MCF 10A (cell line): ENCODE measurements around the gene PRRC2A. TPM values are rescaled to one million over a fixed set of nuclear protein-coding genes. Genes with fewer than 3 reads are reported as not detected.

ENCODE experiments used
- BruUV-seq: library from RNA; stranded (reverse); fragments of 400-500 nt; replicated peaks from 2 replicates; lab custom pipeline; 2021; lab: Mats Ljungman, UMichigan
- CTCF ChIA-PET: fragments of 300-600 bp; sonication (Branson Sonifier 250); formaldehyde crosslinking; extraction: SDS; loops from one replicate; lab custom pipeline; 2021; ENCODE audit warnings: antibody characterized with exemption, inconsistent platforms; lab: Yijun Ruan, JAX
- POLR2A ChIA-PET: fragments of 300-600, 350-650 bp; sonication (Branson Sonifier 250); formaldehyde crosslinking; extraction: SDS; loops from one replicate; lab custom pipeline; 2020; ENCODE audit warnings: antibody characterized with exemption, inconsistent platforms; lab: Yijun Ruan, JAX
- DNase-seq: peaks from one replicate; pipeline ENCODE4 v3.0.0-alpha.2; 2018; ENCODE audit not compliant: unreplicated experiment
- H3K27ac Mint-ChIP-seq: one replicate; pipeline ENCODE4 v1.8.0; 2022; ENCODE audit warnings: mild to moderate bottlenecking, low read depth, mixed read lengths; ENCODE audit not compliant: unreplicated experiment
- H3K27me3 Mint-ChIP-seq: one replicate; pipeline ENCODE4 v1.8.0; 2022; ENCODE audit warnings: mixed read lengths; ENCODE audit not compliant: insufficient read depth, unreplicated experiment
- H3K36me3 Mint-ChIP-seq: one replicate; pipeline ENCODE4 v1.8.0; 2022; ENCODE audit warnings: mild to moderate bottlenecking, moderate library complexity, mixed read lengths; ENCODE audit not compliant: insufficient read depth, unreplicated experiment
- H3K4me1 Mint-ChIP-seq: one replicate; pipeline ENCODE4 v1.8.0; 2022; ENCODE audit warnings: mixed read lengths; ENCODE audit not compliant: insufficient read depth, unreplicated experiment
- H3K4me3 Mint-ChIP-seq: one replicate; pipeline ENCODE4 v1.8.0; 2022; ENCODE audit warnings: mild to moderate bottlenecking, moderate library complexity, mixed read lengths; ENCODE audit not compliant: unreplicated experiment
- H3K9me3 Mint-ChIP-seq: one replicate; pipeline ENCODE4 v1.8.0; 2022; ENCODE audit warnings: mixed read lengths; ENCODE audit not compliant: unreplicated experiment
- intact Hi-C: fragments of 100-400 bp; cut with micrococcal nuclease; formaldehyde crosslinking; loops from 2 replicates; pipeline ENCODE4 v1.14.1; 2022
- microRNA-seq: library from miRNA; unstranded; fragments of <30 nt; microRNA quantifications from one replicate; pipeline ENCODE4 v1.2.0, GENCODE V29; 2022
- total RNA-seq: library from RNA; stranded (reverse); gene quantifications from 2 replicates; pipeline ENCODE4 v1.2.3, GENCODE V29; 2022
- TF ChIP-seq, protein P1 (sequence below): fragments of 200-600 bp; IDR thresholded peaks from one replicate; pipeline ENCODE4 v1.8.0; 2022; ENCODE audit warnings: antibody characterized with exemption, mild to moderate bottlenecking; ENCODE audit not compliant: unreplicated experiment

The PRRC2A gene
- total RNA-seq, 1 experiment from 2014 or later: 247 TPM

DNA sequence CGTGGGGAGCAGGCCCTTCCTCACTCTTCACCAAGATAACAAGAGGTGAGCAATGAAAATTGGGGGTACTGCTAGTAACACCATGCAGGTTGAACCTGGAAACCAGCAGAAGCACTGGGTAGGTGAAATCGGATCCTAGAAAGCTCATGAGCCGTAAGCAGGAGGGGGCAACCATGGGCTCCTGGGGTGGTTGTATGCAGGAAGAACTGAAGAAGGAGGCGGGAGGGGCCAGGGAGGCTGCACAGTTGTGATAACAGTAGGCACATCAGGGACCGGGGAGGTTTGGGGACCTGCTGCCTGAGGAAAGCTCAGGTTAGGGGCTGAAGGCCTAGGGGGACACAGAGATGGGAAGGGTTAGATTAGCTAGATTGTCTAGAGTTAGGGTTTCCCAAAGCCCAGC, 66.0 kb downstream of the PRRC2A start:
- H3K27ac Mint-ChIP-seq: no peak overlapping the region
- no peaks in the 10 kb centered on the region for H3K27me3 Mint-ChIP-seq
- no peak overlapping the region for H3K4me3 Mint-ChIP-seq
- H3K9me3 Mint-ChIP-seq: no peaks in the 10 kb centered on the region
- POLR2A ChIA-PET: interaction anchor here (0.6 kb wide), 1 partner anchor 1184 kb away, joined by 3 read pairs; no protein-coding TSS in a partner anchor
- intact Hi-C loops: no loop called here
- CTCF ChIA-PET: no interaction called here
- peaks cover 6% of the 10 kb centered on the region for H3K4me1 Mint-ChIP-seq
- peaks cover 35% of the 10 kb centered on the region for H3K36me3 Mint-ChIP-seq
- BruUV-seq: no TSS peak
- TF ChIP-seq, protein P1, sequence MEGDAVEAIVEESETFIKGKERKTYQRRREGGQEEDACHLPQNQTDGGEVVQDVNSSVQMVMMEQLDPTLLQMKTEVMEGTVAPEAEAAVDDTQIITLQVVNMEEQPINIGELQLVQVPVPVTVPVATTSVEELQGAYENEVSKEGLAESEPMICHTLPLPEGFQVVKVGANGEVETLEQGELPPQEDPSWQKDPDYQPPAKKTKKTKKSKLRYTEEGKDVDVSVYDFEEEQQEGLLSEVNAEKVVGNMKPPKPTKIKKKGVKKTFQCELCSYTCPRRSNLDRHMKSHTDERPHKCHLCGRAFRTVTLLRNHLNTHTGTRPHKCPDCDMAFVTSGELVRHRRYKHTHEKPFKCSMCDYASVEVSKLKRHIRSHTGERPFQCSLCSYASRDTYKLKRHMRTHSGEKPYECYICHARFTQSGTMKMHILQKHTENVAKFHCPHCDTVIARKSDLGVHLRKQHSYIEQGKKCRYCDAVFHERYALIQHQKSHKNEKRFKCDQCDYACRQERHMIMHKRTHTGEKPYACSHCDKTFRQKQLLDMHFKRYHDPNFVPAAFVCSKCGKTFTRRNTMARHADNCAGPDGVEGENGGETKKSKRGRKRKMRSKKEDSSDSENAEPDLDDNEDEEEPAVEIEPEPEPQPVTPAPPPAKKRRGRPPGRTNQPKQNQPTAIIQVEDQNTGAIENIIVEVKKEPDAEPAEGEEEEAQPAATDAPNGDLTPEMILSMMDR: no peak
- no peak for DNase-seq

DNA sequence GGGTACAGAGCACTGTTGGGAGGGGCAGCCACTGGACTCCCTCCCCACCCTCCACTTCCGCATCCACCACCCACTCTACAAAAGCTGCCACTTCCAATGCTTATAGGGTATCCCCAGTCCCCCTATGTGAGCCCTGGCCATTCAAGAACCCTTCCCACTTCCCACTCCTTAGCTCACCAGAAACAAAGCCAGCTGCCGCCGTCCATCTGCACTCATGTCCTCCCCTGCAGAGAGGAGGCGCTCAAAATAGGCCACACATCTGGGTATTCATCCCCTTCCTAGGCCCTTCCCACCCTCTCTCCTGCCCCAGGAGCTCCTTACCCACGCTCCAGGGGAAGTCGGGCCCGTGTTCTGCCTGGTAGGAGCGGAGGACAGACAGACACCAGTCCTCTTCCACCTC, 66.8 kb downstream of the PRRC2A start:
- Mint-ChIP-seq H3K4me3 (no peak overlapping the region), H3K27ac (no peak overlapping the region), H3K4me1 (peaks cover 6% of the 10 kb centered on the region), H3K36me3 (peaks cover 35% of the 10 kb centered on the region), H3K9me3 (no peaks in the 10 kb centered on the region), H3K27me3 (no peaks in the 10 kb centered on the region)
- TF ChIP-seq, protein P1: no peak
- intact Hi-C loops: no loop called here
- CTCF ChIA-PET: interaction anchor here (0.6 to 0.7 kb wide), 3 partner anchors 82 to 288 kb away, joined by 3 to 4 read pairs (median 3); no protein-coding TSS in a partner anchor
- no peak for DNase-seq
- POLR2A ChIA-PET: interaction anchor here (0.7 kb wide), 1 partner anchor 26 kb away, joined by 3 read pairs; no protein-coding TSS in a partner anchor
- BruUV-seq: no TSS peak

Small RNA genes lying within 50 kb of the gene (microRNA-seq; reads per million reads assigned to microRNA genes)
- not detected for gene MIR6832

Other genes starting within 250 kb of the PRRC2A start
- gene MICA, start 217.1 kb upstream of the PRRC2A start, total RNA-seq: 17.9 and 18.0 TPM in 2 replicates
- 4.3 and 7.6 TPM in 2 replicates for gene MICB, start 122.6 kb upstream of the PRRC2A start, total RNA-seq
- not detected in 2 replicates for gene MCCD1, start 91.8 kb upstream of the PRRC2A start, total RNA-seq
- gene DDX39B, start 78.7 kb upstream of the PRRC2A start, total RNA-seq: 551 and 565 TPM in 2 replicates
- gene ATP6V1G2, start 74.1 kb upstream of the PRRC2A start, total RNA-seq: 1.2 and 2.4 TPM in 2 replicates
- 25.2 and 30.3 TPM in 2 replicates for gene NFKBIL1, start 73.1 kb upstream of the PRRC2A start, total RNA-seq
- gene LTA, start 48.4 kb upstream of the PRRC2A start, total RNA-seq: not detected in 2 replicates
- not detected in 2 replicates for gene TNF, start 45.1 kb upstream of the PRRC2A start, total RNA-seq
- gene LTB, start 38.3 kb upstream of the PRRC2A start, total RNA-seq: 0.37 TPM in 1 of 2 replicates, not detected in the other
- not detected in 2 replicates for gene LST1, start 34.4 kb upstream of the PRRC2A start, total RNA-seq
- gene NCR3, start 27.7 kb upstream of the PRRC2A start, total RNA-seq: not detected in 2 replicates
- gene AIF1, start 5.5 kb upstream of the PRRC2A start, total RNA-seq: not detected in 2 replicates
- 290 and 291 TPM in 2 replicates for gene BAG6, start 31.9 kb downstream of the PRRC2A start, total RNA-seq
- 5.0 and 5.2 TPM in 2 replicates for gene APOM, start 35.2 kb downstream of the PRRC2A start, total RNA-seq
- 15.5 and 16.6 TPM in 2 replicates for gene C6orf47, start 40.1 kb downstream of the PRRC2A start, total RNA-seq
- 13.0 and 13.6 TPM in 2 replicates for gene GPANK1, start 44.3 kb downstream of the PRRC2A start, total RNA-seq
- 197 and 209 TPM in 2 replicates for gene CSNK2B, start 45.4 kb downstream of the PRRC2A start, total RNA-seq
- gene LY6G5B, start 49.3 kb downstream of the PRRC2A start, total RNA-seq: 14.4 and 16.0 TPM in 2 replicates
- 0.64 and 1.4 TPM in 2 replicates for gene LY6G5C, start 60.4 kb downstream of the PRRC2A start, total RNA-seq
- 32.1 and 42.7 TPM in 2 replicates for gene ABHD16A, start 82.6 kb downstream of the PRRC2A start, total RNA-seq
- not detected in 2 replicates for gene LY6G6F, start 86.2 kb downstream of the PRRC2A start, total RNA-seq
- not detected in 2 replicates for gene LY6G6D, start 94.6 kb downstream of the PRRC2A start, total RNA-seq
- 0.32 TPM in 1 of 2 replicates, not detected in the other for gene LY6G6C, start 101.0 kb downstream of the PRRC2A start, total RNA-seq
- not detected in 2 replicates for gene MPIG6B, start 102.7 kb downstream of the PRRC2A start, total RNA-seq
- gene DDAH2, start 108.6 kb downstream of the PRRC2A start, total RNA-seq: 8.5 and 13.5 TPM in 2 replicates
- gene CLIC1, start 115.8 kb downstream of the PRRC2A start, total RNA-seq: 511 and 632 TPM in 2 replicates
- 36.6 and 43.1 TPM in 2 replicates for gene MSH5, start 119.3 kb downstream of the PRRC2A start, total RNA-seq
- gene SAPCD1, start 141.9 kb downstream of the PRRC2A start, total RNA-seq: 4.3 and 5.1 TPM in 2 replicates
- gene VWA7, start 156.6 kb downstream of the PRRC2A start, total RNA-seq: 2.0 and 3.1 TPM in 2 replicates
- 133 and 200 TPM in 2 replicates for gene VARS1, start 175.0 kb downstream of the PRRC2A start, total RNA-seq
- gene LSM2, start 186.3 kb downstream of the PRRC2A start, total RNA-seq: 36.9 and 47.4 TPM in 2 replicates
- gene HSPA1L, start 194.6 kb downstream of the PRRC2A start, total RNA-seq: 0.35 and 0.79 TPM in 2 replicates
- gene HSPA1A, start 194.8 kb downstream of the PRRC2A start, total RNA-seq: 20.3 and 34.0 TPM in 2 replicates
- gene HSPA1B, start 207.0 kb downstream of the PRRC2A start, total RNA-seq: 29.8 and 51.6 TPM in 2 replicates
- 19.7 and 43.8 TPM in 2 replicates for gene NEU1, start 242.1 kb downstream of the PRRC2A start, total RNA-seq